GM21717 (cell line): ENCODE measurements around the gene NANS.

Experiments
- ATAC-seq: cut with Tn5 transposase; IDR thresholded peaks from one replicate; pipeline ENCODE4 v1.9.1; 2021; ENCODE audit warnings: mild to moderate bottlenecking, moderate library complexity; ENCODE audit not compliant: unreplicated experiment

Gene NANS

GRCh38 chr9:98130576-98131228 is 74.2 kb downstream of the NANS start:
- ATAC-seq: no peak

GRCh38 chr9:98132158-98132557 is 75.6 kb downstream of the NANS start:
- no peak for ATAC-seq
